ENCODE data around the gene EXOC1. TPM values are rescaled to one million over a fixed set of nuclear protein-coding genes. Genes with fewer than 3 reads are reported as not detected.

The EXOC1 gene
- total RNA-seq, 1 donor from 2014 or later: 41.1 TPM

DNA sequence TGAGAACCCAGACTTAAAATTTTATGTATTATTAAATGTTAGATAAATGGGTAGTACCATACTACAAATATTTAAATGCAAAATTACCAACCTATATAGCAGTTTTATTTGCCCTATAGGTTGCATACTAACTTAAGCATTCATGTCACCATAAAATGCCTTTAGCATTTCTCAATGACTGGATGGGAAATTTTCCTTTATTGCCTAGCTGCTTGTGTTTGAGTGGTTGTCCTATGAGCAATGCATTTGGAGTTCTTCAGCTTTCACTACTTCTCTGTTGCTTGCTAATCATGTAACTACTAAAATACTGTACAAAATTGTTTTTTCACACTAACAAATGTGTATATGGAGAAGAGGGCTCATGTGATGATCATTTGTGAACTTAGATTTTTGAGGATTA lies 51.1 kb downstream of the EXOC1 start:
- Histone ChIP-seq H3K36me3 (ENCODE audit: control insufficient read depth, insufficient read depth, low read length) (no peaks in the 10 kb centered on the region), H3K27me3 (ENCODE audit: control insufficient read depth, insufficient read depth, low read length) (no peaks in the 10 kb centered on the region), H3K4me3 (ENCODE audit: low read depth, low read length) (no peak overlapping the region)
- TF ChIP-seq, protein P1, sequence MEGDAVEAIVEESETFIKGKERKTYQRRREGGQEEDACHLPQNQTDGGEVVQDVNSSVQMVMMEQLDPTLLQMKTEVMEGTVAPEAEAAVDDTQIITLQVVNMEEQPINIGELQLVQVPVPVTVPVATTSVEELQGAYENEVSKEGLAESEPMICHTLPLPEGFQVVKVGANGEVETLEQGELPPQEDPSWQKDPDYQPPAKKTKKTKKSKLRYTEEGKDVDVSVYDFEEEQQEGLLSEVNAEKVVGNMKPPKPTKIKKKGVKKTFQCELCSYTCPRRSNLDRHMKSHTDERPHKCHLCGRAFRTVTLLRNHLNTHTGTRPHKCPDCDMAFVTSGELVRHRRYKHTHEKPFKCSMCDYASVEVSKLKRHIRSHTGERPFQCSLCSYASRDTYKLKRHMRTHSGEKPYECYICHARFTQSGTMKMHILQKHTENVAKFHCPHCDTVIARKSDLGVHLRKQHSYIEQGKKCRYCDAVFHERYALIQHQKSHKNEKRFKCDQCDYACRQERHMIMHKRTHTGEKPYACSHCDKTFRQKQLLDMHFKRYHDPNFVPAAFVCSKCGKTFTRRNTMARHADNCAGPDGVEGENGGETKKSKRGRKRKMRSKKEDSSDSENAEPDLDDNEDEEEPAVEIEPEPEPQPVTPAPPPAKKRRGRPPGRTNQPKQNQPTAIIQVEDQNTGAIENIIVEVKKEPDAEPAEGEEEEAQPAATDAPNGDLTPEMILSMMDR (IDR thresholded peaks at IDR 0.05; ENCODE audit: insufficient read depth, low read length, poor library complexity, severe bottlenecking): no peak
- DNase-seq (ENCODE audit: low read depth): no peak

DNA sequence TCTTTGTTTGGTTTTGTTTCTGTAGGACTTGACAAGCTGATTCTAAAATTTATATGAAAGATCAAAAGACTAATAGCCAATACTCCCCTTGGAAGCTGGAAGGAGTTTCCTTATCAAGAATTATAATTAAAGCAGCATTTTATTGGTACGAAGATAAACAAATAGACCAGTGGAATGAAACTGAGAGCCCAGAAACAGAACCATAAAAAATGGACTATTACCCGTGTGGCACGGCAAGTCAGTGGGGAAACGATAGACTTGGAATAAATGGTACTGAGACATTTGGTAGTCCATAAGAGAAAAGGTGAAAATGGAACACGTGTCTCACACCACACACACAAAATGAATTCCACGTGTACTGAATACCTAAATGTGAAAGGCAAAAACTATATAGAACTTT lies 52.9 kb downstream of the EXOC1 start:
- TF ChIP-seq, protein P1 (IDR thresholded peaks at IDR 0.05; ENCODE audit: insufficient read depth, low read length, poor library complexity, severe bottlenecking): no peak
- no peaks in the 10 kb centered on the region for H3K27me3 ChIP-seq (ENCODE audit: control insufficient read depth, insufficient read depth, low read length)
- no peaks in the 10 kb centered on the region for H3K36me3 ChIP-seq (ENCODE audit: control insufficient read depth, insufficient read depth, low read length)
- H3K4me3 ChIP-seq (ENCODE audit: low read depth, low read length): no peak overlapping the region
- no peak for DNase-seq (ENCODE audit: low read depth)

DNA sequence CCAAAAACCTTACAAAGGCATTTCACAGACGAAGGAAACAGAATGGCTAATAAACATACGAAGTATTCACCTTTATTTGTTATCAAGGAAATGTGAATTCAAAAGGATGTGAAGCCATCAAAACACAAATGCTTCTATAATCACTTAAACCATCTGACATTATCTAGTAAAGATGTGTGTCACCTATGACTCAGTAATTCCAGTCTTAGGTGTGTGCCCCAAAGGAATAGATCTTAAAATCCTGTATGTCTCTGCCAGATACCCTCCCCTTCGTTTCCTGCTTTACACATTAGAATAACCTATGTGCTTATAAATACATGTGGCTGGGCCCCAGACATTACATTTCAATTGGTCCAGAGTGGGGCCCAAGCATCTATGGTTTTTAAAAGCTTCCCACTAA lies 53.5 kb downstream of the EXOC1 start:
- DNase-seq (ENCODE audit: low read depth): no peak
- Histone ChIP-seq H3K4me3 (ENCODE audit: low read depth, low read length) (no peak overlapping the region), H3K36me3 (ENCODE audit: control insufficient read depth, insufficient read depth, low read length) (no peaks in the 10 kb centered on the region), H3K27me3 (ENCODE audit: control insufficient read depth, insufficient read depth, low read length) (no peaks in the 10 kb centered on the region)
- TF ChIP-seq, protein P1 (IDR thresholded peaks at IDR 0.05; ENCODE audit: insufficient read depth, low read length, poor library complexity, severe bottlenecking): no peak

DNA sequence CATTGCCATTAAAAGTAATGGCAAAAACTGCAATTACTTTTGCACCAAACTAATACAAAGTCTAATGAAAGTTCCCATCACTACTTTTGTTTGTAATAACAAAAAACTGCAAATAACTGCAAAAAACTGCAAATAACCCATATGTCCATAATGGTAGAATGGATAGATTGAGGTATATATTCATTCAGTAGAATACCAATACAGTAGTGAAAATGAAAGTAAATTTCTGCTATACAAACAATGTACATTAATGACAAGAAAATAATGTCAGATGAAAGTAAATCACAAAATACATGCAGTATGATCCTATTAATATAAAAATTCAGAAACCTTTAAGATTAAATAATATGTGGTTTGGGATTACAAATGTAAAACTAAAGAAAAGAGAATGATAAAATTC lies 54.0 kb downstream of the EXOC1 start:
- Histone ChIP-seq H3K27me3 (ENCODE audit: control insufficient read depth, insufficient read depth, low read length) (no peaks in the 10 kb centered on the region), H3K36me3 (ENCODE audit: control insufficient read depth, insufficient read depth, low read length) (no peaks in the 10 kb centered on the region), H3K4me3 (ENCODE audit: low read depth, low read length) (no peak overlapping the region)
- TF ChIP-seq, protein P1 (IDR thresholded peaks at IDR 0.05; ENCODE audit: insufficient read depth, low read length, poor library complexity, severe bottlenecking): no peak
- DNase-seq (ENCODE audit: low read depth): no peak

DNA sequence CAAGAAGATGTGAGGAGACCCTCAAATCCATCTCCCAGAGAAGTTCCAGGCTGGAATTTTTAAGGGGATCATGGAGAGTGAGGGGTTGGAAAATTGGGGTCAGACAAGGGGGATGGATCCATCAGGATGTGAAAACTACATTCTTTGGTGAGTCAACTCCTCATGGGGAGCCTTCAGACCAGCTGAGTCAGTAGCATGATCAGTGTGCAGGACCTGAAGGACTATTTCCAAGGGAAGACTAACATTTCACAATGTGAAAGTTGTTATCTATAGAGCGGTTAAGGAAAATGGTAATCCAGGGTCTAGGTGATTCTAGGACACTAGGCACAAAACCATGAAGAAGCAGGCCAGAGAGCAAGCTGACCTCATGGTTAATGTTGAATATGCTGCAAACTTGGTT lies 56.7 kb downstream of the EXOC1 start:
- Histone ChIP-seq H3K27me3 (ENCODE audit: control insufficient read depth, insufficient read depth, low read length) (no peaks in the 10 kb centered on the region), H3K36me3 (ENCODE audit: control insufficient read depth, insufficient read depth, low read length) (no peaks in the 10 kb centered on the region), H3K4me3 (ENCODE audit: low read depth, low read length) (no peak overlapping the region)
- TF ChIP-seq, protein P1 (IDR thresholded peaks at IDR 0.05; ENCODE audit: insufficient read depth, low read length, poor library complexity, severe bottlenecking): no peak
- no peak for DNase-seq (ENCODE audit: low read depth)

DNA sequence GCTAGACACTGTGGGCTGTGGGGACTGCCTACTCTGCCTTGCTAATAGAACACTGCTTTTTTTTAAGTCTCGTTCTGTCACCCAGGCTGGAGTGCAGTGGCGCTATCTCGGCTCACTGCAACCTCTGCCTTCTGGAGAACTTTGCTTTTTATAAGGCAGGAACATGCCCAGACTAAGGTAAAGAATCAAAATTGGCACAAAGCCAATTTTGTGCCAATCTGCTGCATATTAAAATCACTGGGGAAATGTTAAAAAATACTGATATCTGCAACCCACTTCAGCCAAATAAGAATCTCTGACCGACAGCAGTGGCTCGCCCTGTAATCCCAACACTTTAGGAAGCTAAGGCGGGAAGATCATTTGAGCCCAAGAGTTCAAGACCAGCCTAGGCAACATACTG lies 58.8 kb downstream of the EXOC1 start:
- Histone ChIP-seq H3K27me3 (ENCODE audit: control insufficient read depth, insufficient read depth, low read length) (no peaks in the 10 kb centered on the region), H3K4me3 (ENCODE audit: low read depth, low read length) (no peak overlapping the region), H3K36me3 (ENCODE audit: control insufficient read depth, insufficient read depth, low read length) (no peaks in the 10 kb centered on the region)
- TF ChIP-seq, protein P1 (IDR thresholded peaks at IDR 0.05; ENCODE audit: insufficient read depth, low read length, poor library complexity, severe bottlenecking): no peak
- DNase-seq (ENCODE audit: low read depth): no peak

All from kidney epithelial cell (primary cell).